ENCODE results near the gene CFAP73.

CFAP73 gene

DNA sequence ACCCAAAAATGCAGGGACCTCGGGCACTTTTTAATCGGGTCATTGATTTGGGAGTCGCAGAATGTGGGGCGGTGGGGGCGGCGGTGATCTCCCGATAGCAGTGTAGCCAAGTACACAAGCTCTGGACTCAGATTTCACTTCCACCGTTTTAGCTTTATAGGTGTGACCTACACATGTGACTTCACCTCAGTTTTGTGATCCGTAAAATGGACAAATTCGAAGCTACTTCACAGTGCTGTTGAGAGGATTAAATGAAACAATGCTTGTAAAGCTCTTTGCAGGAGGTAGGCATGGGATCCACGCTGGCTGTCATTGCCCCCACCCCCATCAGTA is 36.5 kb downstream of the CFAP73 start:
- ChIA-PET POLR2A (interaction anchor here (0.7 to 1.7 kb wide), 2 partner anchors 9 to 85 kb away, joined by 3 to 9 read pairs; no protein-coding TSS in a partner anchor), CTCF (interaction anchor here (0.5 to 5.0 kb wide), 3 partner anchors 10 to 42 kb away, joined by 3 to 39 read pairs (median 27); no protein-coding TSS in a partner anchor)

DNA sequence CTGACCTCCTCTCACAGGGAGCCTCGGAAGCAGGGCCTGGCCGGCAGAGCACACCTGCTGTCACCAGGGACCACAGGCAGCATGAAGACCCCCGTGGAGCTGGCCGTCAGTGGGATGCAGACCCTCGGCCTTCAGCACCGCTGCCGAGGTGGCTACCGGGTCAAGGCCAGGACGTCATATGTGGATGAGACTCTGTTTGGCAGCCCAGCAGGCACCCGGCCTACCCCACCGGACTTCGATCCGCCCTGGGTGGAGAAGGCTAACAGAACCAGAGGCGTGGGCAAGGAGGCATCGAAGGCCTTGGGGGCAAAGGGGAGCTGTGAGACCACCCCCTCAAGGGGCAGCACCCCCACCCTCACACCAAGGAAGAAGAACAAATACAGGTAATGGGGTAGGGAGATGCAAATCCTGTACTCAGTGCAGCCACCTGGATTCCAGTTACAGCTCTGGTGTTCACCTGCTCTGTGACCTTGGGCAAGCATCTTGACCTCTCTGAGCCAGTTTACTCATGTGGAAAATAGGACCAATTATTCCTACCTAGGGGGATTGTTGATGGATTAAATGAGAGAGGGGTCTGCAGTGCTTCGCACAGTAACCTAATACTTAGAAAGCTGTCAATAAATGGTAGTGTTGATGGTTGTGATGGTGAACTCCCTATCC is 37.3 kb downstream of the CFAP73 start:
- TF ChIP-seq, protein P1, sequence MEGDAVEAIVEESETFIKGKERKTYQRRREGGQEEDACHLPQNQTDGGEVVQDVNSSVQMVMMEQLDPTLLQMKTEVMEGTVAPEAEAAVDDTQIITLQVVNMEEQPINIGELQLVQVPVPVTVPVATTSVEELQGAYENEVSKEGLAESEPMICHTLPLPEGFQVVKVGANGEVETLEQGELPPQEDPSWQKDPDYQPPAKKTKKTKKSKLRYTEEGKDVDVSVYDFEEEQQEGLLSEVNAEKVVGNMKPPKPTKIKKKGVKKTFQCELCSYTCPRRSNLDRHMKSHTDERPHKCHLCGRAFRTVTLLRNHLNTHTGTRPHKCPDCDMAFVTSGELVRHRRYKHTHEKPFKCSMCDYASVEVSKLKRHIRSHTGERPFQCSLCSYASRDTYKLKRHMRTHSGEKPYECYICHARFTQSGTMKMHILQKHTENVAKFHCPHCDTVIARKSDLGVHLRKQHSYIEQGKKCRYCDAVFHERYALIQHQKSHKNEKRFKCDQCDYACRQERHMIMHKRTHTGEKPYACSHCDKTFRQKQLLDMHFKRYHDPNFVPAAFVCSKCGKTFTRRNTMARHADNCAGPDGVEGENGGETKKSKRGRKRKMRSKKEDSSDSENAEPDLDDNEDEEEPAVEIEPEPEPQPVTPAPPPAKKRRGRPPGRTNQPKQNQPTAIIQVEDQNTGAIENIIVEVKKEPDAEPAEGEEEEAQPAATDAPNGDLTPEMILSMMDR (IDR thresholded peaks at IDR 0.05; ENCODE audit: insufficient read depth, low read length, missing control alignments), result no peak
- DNase-seq (ENCODE audit: low read depth, low spot score), result no peak
- ChIA-PET CTCF (interaction anchor here (0.9 to 5.0 kb wide), 4 partner anchors 9 to 238 kb away, joined by 3 to 39 read pairs (median 16); no protein-coding TSS in a partner anchor), POLR2A (no interaction called here)
- H3K4me3 ChIP-seq (ENCODE audit: low read depth, low read length), result peak overlapping the region; percentile 87

More for the DNA sequence above, 36.5 kb downstream of the CFAP73 start:
- H3K4me3 ChIP-seq (ENCODE audit: low read depth, low read length), result peak overlapping the region; percentile 87
- TF ChIP-seq, protein P1 (IDR thresholded peaks at IDR 0.05; ENCODE audit: insufficient read depth, low read length, missing control alignments), result no peak
- no peak for DNase-seq (ENCODE audit: low read depth, low spot score)

DNA sequence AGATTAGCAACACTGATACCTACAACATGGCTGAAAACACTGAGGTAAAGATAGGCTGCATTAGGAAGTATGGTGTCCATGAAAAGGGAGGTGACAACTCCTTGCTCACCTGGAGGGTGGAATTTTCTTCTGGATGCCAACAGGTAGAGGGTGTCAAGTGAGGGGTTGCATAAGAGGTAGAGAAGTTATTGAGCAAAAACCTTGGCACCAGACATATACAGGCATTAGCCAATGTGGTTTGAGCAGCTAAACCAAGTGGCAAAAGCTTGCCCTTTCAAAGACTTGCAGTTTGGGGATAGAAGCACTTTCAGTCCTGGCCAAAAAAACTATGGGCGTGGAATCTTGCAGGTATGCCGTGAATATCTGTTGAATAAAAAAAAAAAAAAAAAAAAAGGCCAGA is 39.8 kb downstream of the CFAP73 start:
- POLR2A ChIA-PET, result no interaction called here
- H3K4me3 ChIP-seq (ENCODE audit: low read depth, low read length), result no peak overlapping the region
- TF ChIP-seq, protein P1 (IDR thresholded peaks at IDR 0.05; ENCODE audit: insufficient read depth, low read length, missing control alignments), result no peak
- CTCF ChIA-PET, result interaction anchor here (0.7 kb wide), 2 partner anchors 17 to 118 kb away, joined by 3 to 4 read pairs; no protein-coding TSS in a partner anchor
- no peak for DNase-seq (ENCODE audit: low read depth, low spot score)

DNA sequence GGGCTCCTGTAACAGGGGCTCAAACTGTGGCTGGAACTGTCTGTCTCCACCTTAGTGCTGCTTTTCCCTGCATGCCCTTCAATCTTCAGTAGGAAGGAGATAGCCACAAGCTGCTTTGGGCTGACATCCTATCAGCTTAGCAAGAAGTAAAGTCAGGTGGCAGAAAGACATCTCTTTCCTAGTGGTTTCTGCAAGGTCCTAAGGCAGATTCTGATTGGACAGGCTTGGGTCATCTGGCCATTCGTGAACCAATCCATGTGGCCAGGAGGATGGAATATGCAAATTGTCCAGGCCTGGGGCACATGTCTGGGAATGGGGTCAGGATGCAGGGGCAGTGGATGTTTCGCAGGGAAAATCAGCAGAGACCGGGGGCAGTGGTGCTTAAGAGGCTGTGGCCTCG is 41.2 kb downstream of the CFAP73 start:
- TF ChIP-seq, protein P1 (IDR thresholded peaks at IDR 0.05; ENCODE audit: insufficient read depth, low read length, missing control alignments), result no peak
- no peak overlapping the region for H3K4me3 ChIP-seq (ENCODE audit: low read depth, low read length)
- CTCF ChIA-PET, result no interaction called here
- no peak for DNase-seq (ENCODE audit: low read depth, low spot score)
- POLR2A ChIA-PET, result no interaction called here

DNA sequence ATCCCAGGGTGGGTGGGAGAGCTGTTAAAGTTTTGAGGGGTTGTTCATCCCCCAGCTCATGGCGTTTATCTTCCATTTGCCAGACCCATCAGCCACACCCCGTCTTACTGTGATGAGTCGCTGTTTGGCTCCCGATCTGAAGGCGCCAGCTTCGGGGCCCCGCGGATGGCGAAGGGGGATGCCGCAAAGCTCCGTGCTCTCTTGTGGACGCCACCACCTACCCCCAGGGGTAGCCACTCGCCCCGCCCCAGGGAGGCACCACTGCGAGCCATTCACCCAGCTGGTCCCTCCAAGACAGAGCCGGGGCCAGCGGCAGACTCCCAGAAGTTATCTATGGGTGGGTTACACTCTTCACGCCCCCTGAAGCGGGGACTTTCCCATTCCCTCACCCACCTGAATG is 41.7 kb downstream of the CFAP73 start:
- no peak for DNase-seq (ENCODE audit: low read depth, low spot score)
- POLR2A ChIA-PET, result no interaction called here
- H3K4me3 ChIP-seq (ENCODE audit: low read depth, low read length), result no peak overlapping the region
- CTCF ChIA-PET, result interaction anchor here (1.0 kb wide), 1 partner anchor 234 kb away, joined by 3 read pairs; no protein-coding TSS in a partner anchor
- TF ChIP-seq, protein P1 (IDR thresholded peaks at IDR 0.05; ENCODE audit: insufficient read depth, low read length, missing control alignments), result no peak

DNA sequence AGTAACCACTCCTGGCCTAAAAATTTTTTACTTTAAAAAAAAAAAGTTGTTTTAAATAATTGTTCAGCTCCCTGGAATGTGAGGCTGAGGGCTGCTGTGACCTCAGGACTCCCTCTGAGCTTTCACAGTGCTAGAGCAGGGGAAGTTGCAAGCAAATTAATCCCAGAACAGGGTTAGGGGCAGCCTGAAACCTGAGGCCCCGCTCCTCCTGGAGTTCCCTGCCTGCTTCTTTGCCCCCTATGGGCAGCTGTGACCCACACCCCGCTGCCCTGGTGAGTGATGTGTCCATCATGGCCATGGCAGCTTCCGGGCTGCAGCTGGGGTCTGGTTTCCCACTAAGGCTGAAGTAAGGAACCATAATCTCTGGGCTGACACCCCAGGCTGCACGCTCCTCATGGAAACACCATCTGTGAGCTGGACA is 45.5 kb downstream of the CFAP73 start:
- ChIA-PET POLR2A (interaction anchor here (0.6 to 2.0 kb wide), 5 partner anchors 9 to 174 kb away, joined by 3 to 12 read pairs (median 8); partner anchors contain the start of genes DDX54, RITA1 and TPCN1), CTCF (interaction anchor here (0.6 to 4.0 kb wide), 17 partner anchors 9 to 721 kb away, joined by 3 to 38 read pairs (median 4); partner anchors contain the start of genes DDX54, RITA1, SDSL and SLC8B1)
- TF ChIP-seq, protein P1 (IDR thresholded peaks at IDR 0.05; ENCODE audit: insufficient read depth, low read length, missing control alignments), result no peak
- no peak overlapping the region for H3K4me3 ChIP-seq (ENCODE audit: low read depth, low read length)
- no peak for DNase-seq (ENCODE audit: low read depth, low spot score)

All from AG04449 (cell line).